OCI-M2 (cell line): ENCODE data around the gene WNT11.

Source experiments
- DNase-seq: peaks from one replicate; lab custom pipeline; 2025; ENCODE audit not compliant: unreplicated experiment; lab: John Stamatoyannopoulos, UW

Gene WNT11

DNA sequence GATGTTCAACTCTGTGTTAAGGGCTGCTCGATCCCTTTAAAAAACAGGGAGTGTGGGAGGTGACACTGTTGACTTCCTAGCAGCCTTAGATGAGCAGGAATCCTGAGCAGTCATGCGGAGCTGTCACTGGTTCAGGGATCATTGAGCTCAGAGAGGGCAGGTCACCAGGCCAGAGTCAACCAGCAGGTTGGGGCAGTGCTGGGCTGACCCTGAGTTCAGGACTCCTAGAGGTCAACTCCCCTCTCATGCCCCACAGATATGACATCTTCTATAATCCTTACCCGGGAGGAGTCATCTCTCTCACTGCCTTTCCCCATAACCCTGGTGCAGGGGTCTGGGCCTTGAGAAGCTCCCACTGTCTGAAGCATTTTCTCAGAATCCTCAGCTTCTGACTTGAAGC lies 12.9 kb upstream of the WNT11 start:
- no peak for DNase-seq

DNA sequence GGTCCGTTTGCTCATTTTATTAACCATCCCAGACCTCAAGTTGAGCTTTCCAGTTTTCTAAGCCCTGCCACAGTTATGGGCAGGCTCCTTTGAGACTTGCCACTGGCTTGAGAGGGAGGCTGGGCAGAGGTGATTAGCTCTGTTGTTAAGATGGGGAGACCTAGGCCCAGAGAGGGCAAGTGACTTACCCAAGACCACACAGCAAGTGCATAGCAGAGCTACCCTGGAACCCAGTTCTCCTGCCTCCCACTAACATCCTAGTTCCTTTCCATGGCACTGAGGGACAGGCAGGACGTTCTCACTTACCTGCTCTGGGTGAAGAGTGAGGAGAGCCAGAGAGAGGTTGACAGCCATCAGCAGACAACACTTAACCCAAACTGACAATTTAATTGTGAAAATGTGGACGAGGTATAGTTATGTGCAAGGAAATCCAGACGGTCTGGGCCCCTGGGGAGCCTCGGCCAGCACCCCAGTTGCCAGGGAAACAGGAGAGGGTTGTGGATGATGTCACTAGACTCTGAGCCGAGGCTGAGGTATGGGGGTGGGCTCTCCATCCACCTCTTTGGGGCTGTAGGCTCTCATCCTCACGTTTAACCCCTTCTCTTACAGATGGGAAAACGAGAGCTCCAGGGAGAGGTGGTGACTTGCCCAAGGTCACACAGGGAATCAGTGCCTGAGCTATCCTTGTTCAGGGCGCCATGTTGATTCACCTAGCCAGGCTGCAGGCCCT lies 12.3 kb upstream of the WNT11 start:
- DNase-seq, result no peak

DNA sequence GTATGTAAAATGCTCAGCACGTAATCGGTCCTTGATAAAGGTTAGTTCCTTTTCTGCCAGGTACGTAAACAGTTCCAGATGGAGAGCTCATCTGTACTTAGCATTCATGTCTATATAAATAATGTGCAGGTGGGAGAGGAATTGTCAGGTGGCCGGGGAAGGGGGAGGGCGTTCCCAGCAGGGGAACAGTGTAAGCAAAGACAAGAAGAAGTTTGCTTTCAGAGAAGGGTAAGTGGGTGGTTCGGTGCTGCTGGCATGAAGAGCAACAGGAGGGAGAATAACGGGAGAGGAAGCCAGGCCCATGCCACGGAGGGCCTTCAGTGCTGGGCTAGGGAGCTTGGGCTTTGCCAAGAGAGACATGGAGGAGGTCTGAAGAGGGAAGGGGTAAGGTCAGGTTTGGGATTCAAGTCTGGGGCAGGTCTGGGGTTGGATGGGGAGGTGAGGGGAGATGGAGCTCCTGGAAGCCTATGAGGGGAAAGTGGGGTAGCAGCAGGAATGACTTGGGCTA lies 11.4 kb upstream of the WNT11 start:
- no peak for DNase-seq

DNA sequence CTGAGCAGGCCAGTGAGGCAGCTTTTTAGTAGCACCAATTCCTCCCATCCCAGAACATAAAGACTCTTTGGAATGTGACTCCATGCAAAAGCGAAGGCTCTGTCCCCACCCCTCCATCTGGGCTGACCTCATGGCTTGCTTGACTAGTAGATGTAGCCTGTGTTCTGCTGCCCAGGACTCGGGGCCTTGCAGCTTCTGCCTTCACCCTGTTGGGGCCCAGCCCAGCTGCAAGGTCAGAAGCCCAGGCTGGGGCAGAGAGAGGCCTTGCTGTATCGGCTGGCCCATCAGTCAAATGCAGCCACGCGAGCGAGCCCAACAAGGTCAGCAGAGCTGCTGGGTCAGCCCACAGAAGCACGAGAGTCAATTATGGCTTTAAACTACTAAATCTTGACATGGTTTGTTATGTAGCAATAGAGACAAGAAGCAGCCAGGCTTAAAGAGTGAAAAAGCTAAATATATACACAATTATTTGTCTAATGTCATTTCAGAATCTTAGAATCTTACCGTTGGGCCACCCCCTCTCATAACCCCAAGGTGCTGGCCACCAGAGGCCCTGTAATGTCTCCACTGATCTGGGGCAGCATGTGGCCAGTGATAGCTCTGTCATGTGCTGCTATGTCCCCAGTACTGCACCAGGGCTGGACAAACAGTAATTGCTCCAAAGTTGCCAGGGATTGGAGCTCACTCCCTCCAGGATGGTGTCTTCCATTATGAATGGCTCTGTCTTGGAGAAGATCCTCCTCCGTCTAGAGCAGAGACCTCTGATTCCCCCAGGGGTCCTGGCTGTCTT lies 10.4 kb upstream of the WNT11 start:
- DNase-seq, result no peak

DNA sequence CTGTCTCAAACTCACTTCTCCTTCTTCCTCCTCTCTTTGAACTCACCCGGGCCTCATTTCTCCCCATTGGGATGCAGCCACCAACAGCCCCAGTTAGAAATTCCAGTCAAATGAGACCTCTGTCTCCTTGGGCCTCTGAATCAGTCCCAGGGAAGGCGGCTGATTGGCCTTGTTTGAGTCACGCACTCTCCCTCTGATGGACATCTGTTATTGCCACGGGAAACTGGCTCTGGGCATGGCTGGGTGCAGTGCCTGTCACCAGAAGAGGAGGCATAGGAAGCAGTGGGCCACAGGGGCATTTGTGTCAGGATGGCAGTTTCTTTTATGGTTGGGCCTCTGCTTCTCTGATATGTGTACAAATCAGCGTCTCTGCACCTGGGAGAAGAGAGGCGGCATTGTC lies 9.6 kb upstream of the WNT11 start:
- no peak for DNase-seq

DNA sequence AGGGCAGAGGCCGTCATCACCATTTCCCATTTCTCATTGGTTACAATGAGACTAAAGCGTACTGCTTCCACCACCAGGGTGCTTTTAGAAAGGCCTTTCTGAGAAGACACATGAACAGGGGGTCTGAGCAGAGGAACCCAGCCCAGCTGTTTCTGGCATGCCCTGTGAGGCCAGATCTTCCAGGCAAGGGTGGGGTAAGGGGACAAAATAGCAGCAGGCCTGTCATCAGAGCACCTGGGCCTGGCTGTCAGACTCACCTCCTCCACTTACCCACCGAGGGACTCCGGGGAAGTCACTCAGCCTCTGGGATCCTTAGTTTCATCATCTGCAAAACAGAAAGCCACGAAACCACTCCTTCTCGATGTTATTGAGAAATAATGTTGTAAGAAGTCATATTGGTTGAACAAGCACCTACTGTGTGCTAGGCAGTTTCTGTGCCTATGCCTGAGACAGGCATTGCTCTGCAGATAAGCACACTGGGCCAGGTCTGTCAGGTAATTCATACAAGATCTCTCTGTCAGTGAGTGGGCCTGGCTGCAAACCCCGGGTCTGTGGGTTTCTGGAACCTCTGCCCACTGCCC lies 8.8 kb upstream of the WNT11 start:
- no peak for DNase-seq

DNA sequence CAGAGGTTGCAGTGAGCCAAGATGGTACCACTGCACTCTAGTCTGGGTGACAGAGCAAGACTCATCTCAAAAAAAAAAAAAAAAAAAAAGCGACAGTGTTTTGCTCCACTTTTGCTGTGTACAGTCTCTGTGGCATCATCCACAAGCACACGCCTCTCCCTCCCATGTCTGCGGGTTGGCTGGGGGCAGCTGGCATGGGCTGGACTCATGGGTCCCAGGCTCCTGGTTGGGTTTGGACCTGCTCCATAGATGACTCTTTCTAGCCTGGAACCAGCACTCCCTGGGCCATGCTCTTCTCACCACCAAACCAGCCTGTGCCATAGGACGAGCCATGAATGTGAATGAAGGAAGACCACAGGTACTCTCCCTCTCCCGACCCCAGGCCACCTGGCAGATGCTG lies 7.9 kb upstream of the WNT11 start:
- no peak for DNase-seq

DNA sequence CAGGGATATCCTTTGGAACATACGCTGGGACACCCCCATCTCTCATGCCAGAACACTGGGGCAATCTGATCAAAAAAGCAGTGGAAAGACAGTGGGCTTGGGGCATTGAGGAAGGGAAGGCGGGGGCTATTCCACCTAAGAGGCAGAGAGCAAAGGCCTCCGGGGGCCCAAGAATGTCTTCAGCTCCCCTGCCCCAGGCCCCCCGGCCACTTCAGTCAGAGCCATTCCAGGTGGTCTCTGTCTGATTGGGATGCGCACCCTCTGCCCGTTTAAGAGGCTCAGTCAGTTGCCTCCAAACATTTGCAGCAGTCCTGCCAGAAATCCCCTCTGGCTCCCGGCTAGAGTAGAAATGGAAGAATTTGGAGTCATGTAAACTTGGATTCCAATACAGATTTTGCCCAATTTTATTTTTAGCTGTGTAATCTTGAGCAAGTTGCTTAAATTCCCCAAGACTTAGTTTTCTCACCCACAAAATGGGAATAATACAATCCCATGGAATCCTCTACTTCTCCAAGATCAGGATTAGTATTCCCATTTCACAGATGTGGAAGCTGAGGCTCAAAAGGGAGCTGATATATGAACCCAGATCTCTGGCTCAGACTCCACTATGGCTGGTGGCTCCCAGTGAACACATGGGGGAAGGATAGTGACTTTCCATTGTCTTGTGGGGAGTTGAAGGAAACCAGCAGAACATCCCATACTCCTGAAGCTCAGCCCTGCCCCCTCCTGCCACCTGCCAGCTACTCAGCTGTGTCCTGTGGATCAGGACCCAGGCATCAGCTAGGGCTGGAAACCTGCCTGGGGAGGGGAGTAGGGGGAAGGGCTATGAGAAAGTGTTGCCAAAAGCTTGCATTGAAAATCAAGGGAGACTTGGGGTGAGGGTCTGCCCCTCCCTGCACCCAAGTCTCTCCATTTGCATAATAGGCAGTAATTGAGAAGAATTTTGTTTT lies 6.1 kb upstream of the WNT11 start:
- no peak for DNase-seq

DNA sequence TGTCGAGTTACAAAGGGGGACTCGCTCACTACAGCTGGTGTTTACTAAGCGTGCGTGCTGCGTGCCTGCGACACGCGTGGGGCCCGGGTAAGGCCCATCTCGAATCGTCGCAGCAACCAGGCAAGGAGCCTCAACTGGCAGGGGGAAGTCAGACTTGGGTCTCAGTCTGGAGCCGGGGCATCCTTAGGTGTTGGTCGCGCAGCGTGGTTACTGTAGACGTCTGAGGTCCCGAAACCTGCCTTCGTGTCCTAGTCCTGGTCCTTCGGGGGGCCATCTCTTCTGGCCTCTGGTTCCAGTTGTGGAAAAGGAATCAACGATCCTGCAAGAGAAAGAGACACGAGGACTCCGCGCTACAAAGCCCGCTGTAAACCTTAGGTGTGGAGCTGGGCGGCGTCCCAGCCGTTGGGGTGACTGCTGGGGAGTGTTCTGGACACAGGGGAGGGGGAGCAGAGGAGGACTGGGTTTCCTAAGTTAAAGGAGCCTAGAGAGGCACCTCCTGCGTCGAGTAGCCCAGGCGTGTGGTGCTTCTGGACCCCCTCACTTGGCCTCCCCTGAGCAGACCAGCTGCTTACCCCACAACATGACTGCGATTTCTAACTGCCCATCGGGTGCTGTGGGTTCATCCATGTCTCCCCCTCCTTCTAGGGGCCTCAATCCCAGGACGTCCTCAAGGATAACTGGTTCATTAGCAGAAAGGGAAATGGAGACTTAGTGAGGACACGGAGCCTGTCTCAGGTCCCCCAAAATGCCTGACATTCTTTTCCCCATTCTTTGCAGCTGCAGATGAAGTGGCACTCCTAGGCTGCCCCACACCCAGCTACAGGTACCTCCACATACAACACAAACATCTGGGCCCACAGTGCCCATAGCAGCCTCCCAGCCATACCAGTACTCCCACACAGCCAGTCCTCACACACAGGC lies 4.9 kb upstream of the WNT11 start:
- DNase-seq, result no peak

DNA sequence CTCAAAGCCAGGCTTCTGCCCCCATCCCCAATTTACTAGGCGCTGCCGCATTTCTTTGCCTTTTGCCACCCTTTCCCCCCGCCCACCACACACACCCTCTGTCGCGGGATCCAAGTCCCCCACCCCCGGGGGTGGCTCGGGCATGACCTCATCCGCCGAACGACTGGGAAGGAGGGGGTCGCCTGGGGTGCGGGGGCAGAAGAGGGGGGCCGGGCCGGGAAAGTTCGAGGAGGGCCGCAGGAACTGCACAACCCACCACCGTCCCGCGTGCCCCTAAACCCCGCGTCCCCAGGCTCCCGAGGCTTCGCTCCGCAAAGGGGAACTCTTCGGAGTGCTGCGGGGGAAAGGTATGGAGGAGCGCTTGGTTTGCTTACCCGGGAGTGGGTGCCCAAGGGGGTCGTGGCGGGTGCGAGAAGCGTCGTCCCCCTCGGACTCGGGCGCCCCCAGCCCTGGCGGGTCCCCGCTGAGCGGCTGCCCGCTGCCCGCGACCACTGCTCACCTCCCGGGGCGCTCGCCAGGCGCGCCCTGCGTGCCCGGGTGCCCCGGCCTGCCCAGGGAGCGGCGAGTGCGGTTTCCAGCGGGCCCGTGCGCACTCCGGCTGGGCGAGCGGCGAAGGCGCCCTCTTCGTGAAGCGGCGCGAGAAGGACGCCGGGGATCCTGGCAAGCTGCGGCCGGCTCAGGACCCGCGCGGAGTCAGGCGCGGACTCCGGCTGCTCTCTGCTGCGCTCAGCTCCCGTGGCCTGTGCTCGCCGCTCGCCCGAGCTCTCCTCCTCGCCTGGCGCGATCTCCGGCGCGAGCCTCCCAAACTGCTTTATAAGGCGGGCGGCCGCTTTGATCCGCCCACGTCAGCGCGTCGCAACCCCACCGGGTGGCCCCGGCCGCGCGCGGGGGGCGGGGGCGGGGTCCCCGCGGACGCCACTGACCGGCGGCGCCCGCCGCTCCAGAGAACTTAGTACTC lies 4.0 kb upstream of the WNT11 start:
- no peak for DNase-seq

DNA sequence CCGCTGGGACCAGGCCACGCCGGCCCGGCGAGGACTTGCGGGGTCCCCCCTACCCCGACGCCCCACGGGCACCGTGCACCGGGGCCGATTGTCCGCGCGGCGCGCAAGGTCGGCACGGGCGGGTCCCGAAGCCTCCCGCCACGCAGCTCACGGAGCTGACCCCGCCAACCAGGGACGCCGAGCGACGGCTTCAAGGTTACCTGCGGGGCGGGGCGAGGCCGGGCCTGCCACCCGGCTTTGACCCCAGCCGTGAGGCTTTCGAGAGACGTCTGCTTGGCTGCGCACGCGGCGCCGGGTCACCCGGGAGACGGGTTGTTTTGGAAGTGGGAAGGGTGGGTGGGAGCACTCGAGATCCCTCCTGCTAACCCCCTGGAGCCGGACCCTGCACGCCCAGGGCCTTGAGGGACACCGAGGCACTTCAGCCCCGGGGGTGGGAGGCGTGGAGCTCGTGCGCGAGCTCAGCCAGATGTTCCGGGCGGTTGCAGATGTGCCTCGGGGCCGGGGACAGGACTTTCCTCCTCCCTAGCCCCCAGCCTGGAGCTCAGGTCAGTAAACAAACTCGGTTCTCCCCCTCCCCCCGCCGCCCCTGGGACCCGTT lies 3.2 kb upstream of the WNT11 start:
- DNase-seq, result no peak

DNA sequence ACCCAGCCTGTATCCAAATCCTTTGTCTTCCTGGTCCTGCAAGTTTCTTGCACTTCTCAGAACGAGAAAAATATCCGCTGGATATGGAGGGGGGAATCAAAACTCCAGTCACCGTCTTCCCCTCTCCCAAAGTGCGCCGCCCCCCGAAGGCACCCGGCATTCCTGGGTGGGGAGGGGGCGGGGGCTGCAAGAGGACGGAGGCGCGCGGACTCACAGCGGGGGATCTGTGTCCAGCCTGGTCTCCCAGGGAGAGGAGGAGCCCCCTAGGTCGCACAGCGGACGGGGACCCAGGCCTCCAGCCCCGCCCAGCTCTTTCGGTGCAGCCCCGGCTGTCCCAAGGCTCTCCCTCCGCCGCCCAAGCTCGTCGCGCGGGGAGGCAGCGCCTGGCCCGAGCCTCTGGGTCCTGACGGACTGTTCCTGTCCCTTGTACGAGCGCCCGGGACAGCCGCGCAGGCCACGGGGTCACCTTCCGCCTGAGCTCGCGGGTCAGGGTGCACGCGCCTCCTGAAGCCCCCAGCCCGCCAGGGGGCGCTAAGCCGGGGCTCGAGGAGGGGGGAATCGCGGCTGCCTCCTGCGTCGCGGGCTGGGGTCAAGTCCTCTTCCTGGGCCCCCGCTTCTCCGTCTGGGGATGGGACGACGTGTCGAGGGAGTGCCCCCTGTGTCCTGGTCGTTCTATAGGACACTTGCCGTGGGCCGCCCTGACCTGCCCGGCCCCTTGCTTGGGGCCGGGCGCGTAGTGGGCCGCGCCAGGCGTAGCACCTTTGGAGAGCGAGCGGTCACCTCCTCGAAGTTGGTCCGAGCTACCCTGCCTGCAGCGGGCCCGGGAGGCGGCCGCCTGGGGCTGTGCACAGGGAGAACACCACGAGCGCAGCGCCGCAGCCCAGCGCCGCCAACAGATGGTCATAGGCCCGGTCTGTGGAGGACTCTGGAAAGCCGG lies 2.4 kb upstream of the WNT11 start:
- DNase-seq, result no peak

DNA sequence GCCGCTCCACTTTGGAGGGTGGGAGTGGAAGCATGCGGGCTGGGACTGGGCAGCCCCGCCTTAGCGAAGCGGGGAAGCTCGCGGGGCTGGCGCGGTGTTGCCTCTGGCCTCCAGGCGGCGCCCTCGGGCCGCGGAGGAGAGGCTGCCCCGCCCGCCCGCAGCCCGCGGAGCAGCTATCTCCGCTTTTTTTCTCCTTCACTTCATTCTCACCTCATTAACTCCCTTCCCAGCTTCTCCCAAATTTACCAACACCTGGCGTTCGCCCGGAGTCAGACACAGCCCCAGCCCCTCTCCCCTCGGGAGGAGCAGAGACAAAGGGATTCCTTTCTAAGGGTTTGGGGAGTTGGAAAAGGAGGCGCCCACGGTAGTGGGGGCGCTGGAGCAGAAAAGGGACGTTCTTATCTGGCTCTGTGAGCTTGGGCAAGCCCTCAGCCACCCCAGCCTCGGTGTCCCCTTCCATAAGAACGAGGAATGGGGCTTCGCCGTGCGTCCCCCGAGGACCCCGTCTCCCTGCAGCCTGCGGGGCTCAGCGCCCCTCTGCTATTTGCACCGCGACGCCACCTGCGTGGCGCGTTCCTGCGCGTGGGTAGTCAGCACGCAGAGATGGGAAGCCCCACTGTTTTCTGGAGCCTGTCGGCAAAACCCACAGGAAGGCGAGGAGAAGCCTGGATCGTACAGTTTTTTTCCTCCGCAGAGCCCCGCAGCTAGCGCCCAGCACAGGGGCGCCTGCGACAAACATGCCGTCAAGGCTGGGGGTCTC lies 1.5 kb upstream of the WNT11 start:
- DNase-seq, result no peak

DNA sequence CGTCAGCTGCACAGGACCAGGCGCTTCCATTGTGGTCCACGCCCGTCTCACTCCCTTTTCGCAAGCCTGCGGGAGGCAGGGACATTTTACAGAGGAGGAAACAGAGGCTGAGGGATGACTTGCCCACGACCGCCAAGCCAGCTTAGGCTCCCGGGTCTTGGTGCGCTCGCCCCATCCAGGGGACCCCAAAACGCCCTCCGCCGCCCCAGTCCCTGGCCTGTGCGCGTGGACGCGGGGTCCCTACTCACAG lies 300 bp downstream of the WNT11 start:
- DNase-seq, result no peak

DNA sequence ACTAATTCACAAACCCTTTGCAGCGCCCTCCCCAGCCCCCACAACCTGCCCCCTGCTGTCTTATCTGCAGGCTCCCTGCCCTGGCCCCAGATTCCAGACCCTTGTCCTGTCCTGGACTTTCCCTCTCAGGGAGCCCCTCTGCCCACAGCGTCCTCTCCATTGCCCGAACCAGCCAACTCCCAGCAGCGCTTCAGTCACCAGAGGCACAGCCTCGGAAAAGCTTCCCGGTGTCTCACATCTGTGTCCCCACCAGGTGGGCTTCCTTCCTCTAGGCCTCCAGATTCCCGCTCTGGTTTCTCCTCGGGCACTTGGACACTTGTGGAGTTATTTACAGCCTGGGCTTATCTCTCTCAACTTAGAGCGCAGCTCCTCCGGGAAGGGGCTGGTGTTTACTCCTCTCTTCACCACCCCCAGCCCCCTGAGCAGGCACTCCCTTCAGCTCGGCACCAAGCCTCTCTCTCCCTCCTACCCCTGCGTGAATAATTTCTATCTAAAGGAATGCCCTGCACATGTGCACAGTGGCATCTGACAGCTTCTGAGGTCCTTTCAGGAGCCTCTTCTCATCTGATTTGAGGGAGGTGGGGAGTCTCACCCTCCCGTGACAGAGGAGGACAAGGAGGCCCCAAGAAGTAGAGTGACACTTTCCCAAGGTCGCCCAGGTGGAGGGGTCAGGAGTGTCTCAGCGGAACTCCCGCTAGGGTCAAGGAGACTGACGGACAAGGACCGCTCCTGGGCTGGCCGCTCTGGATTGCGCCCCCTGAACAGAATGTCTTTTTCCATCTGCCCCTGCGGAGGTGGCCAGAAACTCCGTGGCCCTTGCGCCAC lies 838 bp downstream of the WNT11 start:
- no peak for DNase-seq

DNA sequence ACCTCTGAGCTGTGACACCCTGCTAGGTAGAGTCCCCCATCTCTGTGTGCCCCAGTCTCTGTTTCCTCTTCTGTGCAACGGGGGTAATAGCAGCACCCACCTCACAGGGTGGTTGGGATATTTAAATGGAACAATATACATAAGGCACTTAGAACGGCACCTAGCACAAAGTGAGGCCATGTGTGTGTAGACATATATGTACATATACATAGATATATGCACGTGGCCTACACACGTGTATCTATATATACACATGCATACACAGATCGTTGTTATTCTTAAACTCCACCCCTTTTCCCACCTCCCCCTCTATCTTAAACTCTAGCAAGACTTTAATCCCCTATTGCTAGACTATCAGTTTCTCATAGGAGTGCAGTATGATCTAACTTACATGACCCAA lies 2.4 kb downstream of the WNT11 start:
- DNase-seq, result no peak
